ENCODE measurements around the gene GZMM. TPM values are rescaled to one million over a fixed set of nuclear protein-coding genes. Genes with fewer than 3 reads are reported as not detected.
A peak's percentile ranks its signal among the peaks of the same experiment; 100 is the strongest.

The GZMM gene
- total RNA-seq, result not detected in 2 replicates
- long read RNA-seq, result 0 reads

DNA sequence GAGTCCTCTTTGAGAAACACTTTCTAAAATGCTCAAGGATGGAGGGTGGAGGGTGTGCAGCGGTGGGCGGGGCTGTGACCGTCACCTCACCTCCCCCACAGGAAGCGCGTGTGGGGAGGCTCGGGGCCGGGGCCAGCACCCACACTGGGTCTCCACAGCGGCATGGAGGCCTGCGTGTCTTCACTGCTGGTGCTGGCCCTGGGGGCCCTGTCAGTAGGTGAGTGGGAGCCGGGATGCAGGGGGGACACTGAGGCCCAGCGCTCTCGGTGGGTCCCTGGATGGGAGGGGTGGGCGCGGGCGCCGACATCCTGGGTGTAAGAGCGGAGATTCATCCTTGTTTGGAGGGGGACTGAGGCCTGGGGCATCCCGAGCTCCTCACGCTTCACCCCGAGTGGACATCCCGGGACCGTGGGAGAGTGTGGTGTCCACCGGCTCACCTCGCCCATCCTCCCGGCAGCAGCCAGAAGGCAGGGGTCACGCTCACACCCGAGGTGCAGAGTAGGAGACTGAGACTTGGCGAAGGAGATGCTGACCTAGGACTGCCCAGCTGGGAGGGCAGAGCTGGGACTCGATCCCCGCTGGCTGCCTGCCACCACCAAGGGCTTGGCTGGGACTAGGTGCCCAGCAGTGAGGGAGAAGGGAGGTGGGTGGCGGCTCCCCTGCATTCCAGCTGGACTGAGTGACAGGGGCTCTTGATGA, at the start of gene GZMM:
Gene GZMM, plus strand, starts transcription at position 144 of the 699 bp plus-strand sequence. Its CDS starts 19 bp downstream, at position 163.
- no peaks in the 10 kb centered on the region for H3K9me3 Mint-ChIP-seq (ENCODE audit: unreplicated experiment)
- H3K4me3 Mint-ChIP-seq (ENCODE audit: unreplicated experiment), result no peak within 1 kb of the TSS
- peaks cover 4% of the 10 kb centered on the region for H3K36me3 Mint-ChIP-seq (ENCODE audit: unreplicated experiment)
- TF ChIP-seq, protein P1, sequence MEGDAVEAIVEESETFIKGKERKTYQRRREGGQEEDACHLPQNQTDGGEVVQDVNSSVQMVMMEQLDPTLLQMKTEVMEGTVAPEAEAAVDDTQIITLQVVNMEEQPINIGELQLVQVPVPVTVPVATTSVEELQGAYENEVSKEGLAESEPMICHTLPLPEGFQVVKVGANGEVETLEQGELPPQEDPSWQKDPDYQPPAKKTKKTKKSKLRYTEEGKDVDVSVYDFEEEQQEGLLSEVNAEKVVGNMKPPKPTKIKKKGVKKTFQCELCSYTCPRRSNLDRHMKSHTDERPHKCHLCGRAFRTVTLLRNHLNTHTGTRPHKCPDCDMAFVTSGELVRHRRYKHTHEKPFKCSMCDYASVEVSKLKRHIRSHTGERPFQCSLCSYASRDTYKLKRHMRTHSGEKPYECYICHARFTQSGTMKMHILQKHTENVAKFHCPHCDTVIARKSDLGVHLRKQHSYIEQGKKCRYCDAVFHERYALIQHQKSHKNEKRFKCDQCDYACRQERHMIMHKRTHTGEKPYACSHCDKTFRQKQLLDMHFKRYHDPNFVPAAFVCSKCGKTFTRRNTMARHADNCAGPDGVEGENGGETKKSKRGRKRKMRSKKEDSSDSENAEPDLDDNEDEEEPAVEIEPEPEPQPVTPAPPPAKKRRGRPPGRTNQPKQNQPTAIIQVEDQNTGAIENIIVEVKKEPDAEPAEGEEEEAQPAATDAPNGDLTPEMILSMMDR (IDR thresholded peaks at IDR 0.05), result no peak
- H3K27me3 Mint-ChIP-seq (ENCODE audit: unreplicated experiment), result no peaks in the 10 kb centered on the region
- no peak for DNase-seq (ENCODE audit: extremely low spot score, unreplicated experiment)
- H3K27ac Mint-ChIP-seq (ENCODE audit: unreplicated experiment), result no peak within 1 kb of the TSS
- no peaks in the 10 kb centered on the region for H3K4me1 Mint-ChIP-seq (ENCODE audit: unreplicated experiment)

DNA sequence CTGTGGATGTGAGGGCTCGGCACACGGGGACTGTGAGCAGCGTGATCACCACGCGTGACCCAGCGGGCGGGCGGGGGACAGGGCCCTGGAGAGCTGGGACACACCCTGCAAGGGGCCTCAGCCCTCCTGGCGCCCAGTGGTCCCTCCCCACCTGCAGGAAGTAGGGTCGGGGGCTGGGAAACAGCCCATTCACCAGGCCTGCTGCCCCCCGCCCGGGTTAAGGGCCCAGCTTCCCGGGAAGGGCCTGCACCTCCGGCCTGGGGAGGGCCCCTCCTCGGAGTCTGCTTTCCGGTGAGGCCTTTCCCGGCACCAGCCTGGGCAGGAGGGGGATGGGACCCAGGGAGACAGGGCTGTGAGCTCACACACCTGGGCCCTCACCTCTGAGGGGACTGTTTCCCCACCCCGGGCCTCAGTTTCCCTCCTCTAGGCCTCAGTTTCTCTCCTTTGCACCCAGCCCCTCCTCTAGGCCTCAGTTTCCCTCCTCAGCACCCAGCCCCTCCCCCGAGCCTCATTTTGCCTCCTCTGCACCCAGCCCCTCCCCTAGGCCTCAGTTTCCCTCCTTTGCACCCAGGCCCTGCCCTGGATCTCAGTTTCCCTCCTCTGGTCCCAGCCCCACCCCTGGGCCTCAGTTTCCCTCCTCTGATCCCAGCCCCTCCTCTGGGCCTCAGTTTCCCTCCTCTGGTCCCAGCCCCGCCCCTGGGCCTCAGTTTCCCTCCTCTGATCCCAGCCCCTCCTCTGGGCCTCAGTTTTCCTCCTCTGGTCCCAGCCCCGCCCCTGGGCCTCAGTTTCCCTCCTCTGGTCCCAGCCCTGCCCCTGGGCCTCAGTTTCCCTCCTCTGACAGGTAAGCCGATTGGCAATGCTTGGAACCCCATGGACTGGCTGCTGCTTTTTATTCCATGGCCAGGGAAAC, 49.4 kb upstream of the GZMM start:
- Mint-ChIP-seq H3K4me1 (ENCODE audit: unreplicated experiment) (peaks cover 10% of the 10 kb centered on the region), H3K9me3 (ENCODE audit: unreplicated experiment) (no peaks in the 10 kb centered on the region)
- DNase-seq (ENCODE audit: extremely low spot score, unreplicated experiment), result no peak

DNA sequence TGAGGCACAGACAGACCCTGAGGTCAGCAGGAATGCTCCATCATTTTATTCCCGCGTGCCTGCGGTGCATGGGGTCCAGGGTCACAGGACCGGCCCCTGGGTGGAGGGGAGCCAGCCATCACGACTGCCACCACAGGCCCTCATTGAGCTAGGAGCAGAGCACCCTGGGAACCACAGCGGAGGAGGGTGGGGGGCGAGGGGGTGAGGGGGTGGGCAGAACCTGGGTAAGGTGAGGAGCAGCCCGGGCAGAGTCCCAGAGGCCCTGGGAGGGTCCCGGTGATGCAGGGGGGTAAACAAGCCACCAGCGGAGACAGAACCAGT, 48.8 kb upstream of the GZMM start:
- Mint-ChIP-seq H3K4me3 (ENCODE audit: unreplicated experiment) (no peak overlapping the region), H3K9me3 (ENCODE audit: unreplicated experiment) (no peaks in the 10 kb centered on the region), H3K36me3 (ENCODE audit: unreplicated experiment) (no peaks in the 10 kb centered on the region), H3K4me1 (ENCODE audit: unreplicated experiment) (peaks cover 4% of the 10 kb centered on the region), H3K27ac (ENCODE audit: unreplicated experiment) (no peak overlapping the region), H3K27me3 (ENCODE audit: unreplicated experiment) (peaks cover 16% of the 10 kb centered on the region)
- TF ChIP-seq, protein P1 (IDR thresholded peaks at IDR 0.05), result no peak
- DNase-seq (ENCODE audit: extremely low spot score, unreplicated experiment), result no peak

More for the DNA sequence above, 49.4 kb upstream of the GZMM start:
- no peaks in the 10 kb centered on the region for H3K36me3 Mint-ChIP-seq (ENCODE audit: unreplicated experiment)
- no peak overlapping the region for H3K4me3 Mint-ChIP-seq (ENCODE audit: unreplicated experiment)
- no peak overlapping the region for H3K27ac Mint-ChIP-seq (ENCODE audit: unreplicated experiment)
- H3K27me3 Mint-ChIP-seq (ENCODE audit: unreplicated experiment), result peaks cover 13% of the 10 kb centered on the region
- TF ChIP-seq, protein P1 (IDR thresholded peaks at IDR 0.05), result no peak

DNA sequence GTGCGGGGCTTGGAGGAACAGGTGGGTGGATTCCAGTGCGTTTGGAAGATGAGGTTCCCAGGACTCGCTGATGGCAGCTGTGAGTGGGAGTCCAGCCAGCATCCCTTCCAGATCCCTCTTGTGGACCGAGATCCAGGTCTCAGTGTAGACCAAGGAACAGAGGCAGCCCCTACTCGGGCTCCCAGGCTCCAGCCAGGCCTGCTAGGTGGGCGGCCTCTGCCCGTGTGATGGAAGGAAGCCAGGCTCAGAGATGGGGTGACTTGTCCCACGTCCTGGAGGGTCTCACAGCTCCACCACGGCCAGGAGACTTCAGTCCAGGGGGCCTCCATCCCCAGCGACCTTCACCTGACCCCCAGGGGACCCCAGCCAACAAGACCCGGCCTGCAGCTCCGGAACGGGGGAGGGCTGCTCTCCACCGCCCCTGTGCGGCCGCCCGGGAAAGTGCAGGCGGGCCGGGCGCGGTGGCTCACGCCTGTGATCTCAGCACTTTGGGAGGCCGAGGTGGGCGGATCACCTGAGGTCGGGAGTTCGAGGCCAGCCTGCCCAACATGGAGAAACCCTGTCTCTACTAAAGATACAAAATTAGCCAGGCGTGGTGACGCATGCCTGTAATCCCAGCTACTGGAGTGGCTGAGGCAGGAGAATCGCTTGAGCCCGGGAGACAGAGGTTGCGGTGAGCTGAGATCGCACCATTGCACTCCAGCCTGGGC, 48.3 kb upstream of the GZMM start:
- peaks cover 16% of the 10 kb centered on the region for H3K27me3 Mint-ChIP-seq (ENCODE audit: unreplicated experiment)
- no peak overlapping the region for H3K4me3 Mint-ChIP-seq (ENCODE audit: unreplicated experiment)
- peak; percentile 87 for DNase-seq (ENCODE audit: extremely low spot score, unreplicated experiment)
- TF ChIP-seq, protein P1 (IDR thresholded peaks at IDR 0.05), result peak; percentile 82
- H3K4me1 Mint-ChIP-seq (ENCODE audit: unreplicated experiment), result no peaks in the 10 kb centered on the region
- no peak overlapping the region for H3K27ac Mint-ChIP-seq (ENCODE audit: unreplicated experiment)
- H3K9me3 Mint-ChIP-seq (ENCODE audit: unreplicated experiment), result no peaks in the 10 kb centered on the region
- no peaks in the 10 kb centered on the region for H3K36me3 Mint-ChIP-seq (ENCODE audit: unreplicated experiment)
